ENCODE measurements around the gene TRIO. TPM values are rescaled to one million over a fixed set of nuclear protein-coding genes. Genes with fewer than 3 reads are reported as not detected.

The TRIO gene
- total and polyA plus RNA-seq, 2 of the 8 experiments (the other 6 are each of a cell fraction or from before 2014, with no cell fraction given), result 35.1 to 69.1 TPM

DNA sequence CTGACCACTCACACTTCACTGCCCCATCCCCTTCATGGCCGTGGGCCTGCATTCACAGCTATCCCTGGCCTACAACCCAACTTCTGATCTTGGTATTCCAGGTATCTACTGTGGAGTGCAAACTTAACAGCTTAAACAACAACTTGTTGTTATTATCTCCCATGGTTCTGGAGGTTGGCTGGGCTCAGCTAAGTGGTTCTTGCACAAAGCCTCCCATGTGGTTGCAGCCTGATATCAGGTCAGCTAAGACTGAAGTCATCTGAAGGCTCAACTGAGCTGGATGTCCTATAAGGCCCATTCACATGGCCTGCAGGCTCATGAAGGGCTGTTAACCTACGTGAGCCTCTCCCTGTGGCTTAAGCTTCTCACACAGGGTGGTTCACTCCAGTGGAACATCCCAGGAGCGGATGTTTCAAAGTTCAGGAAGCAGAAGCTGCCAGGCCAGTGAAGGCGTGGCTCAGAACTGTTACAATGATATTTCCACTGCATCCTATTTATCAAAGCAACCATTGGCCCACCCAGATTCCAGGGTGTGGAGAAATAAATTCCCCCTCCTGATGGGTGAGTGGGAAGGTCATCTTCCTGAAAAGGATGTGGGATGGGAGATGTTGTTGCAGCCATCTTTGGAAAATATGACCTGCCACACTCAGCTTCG lies 30.0 kb upstream of the TRIO start (continued):
- no peak for TF ChIP-seq ZNF274 (IDR thresholded peaks at IDR 0.05; ENCODE audit: borderline replicate concordance, extremely low read depth, low read length)
